OCI-LY3 (cell line): ENCODE data around the gene DNAJC5.
"Not testable (repeated sequence)": the region's sequence is repeated elsewhere in the genome, so short reads cannot be mapped to it uniquely, and the experiment has no call there.

ENCODE experiments used
- EZH2phosphoT487 ChIP-seq: fragments of 200-600 bp; shearing (Covaris generic); IDR thresholded peaks from 2 replicates; pipeline ENCODE4 v1.6.1; 2018; ENCODE audit warnings: antibody characterized with exemption, mixed run types, low read depth
- TF ChIP-seq, protein P1 (sequence below): fragments of 200-600, 300-600 bp; sonication (generic); IDR thresholded peaks from 2 replicates; pipeline ENCODE4 v1.5.1; 2014; ENCODE audit warnings: antibody characterized with exemption, low read length, low read depth

DNA sequence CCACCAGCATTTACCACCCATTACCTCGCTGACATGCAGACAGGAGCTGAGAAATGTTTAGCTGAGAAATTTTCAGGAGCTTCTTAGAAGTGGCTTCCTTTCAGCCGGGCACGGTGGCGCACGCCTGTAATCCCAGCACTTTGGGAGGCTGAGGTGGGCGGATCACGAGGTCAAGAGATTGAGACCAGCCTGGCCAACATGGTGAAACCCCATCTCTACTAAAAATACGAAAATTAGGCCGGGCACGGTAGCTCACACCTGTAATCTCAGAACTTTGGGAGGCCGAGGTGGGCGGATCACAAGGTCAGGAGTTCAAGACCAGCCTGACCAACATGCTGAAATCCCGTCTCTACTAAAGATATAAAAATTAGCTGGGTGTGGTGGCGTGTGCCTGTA lies 43.4 kb upstream of the DNAJC5 start:
- TF ChIP-seq, protein P1, sequence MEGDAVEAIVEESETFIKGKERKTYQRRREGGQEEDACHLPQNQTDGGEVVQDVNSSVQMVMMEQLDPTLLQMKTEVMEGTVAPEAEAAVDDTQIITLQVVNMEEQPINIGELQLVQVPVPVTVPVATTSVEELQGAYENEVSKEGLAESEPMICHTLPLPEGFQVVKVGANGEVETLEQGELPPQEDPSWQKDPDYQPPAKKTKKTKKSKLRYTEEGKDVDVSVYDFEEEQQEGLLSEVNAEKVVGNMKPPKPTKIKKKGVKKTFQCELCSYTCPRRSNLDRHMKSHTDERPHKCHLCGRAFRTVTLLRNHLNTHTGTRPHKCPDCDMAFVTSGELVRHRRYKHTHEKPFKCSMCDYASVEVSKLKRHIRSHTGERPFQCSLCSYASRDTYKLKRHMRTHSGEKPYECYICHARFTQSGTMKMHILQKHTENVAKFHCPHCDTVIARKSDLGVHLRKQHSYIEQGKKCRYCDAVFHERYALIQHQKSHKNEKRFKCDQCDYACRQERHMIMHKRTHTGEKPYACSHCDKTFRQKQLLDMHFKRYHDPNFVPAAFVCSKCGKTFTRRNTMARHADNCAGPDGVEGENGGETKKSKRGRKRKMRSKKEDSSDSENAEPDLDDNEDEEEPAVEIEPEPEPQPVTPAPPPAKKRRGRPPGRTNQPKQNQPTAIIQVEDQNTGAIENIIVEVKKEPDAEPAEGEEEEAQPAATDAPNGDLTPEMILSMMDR, result not testable (repeated sequence)
- TF ChIP-seq EZH2phosphoT487, result not testable (repeated sequence)
